Neural progenitor cell (in vitro differentiated cells): ENCODE measurements around the gene SMYD3. TPM values are rescaled to one million over a fixed set of nuclear protein-coding genes. Genes with fewer than 3 reads are reported as not detected.

Source experiments
- DNase-seq: peaks from one replicate; pipeline ENCODE4 v3.0.0-alpha.2; 2016; ENCODE audit warnings: low spot score
- H2AFZ ChIP-seq: fragments of 200-600 bp; sonication (generic); replicated peaks from 2 replicates; pipeline ENCODE4 v1.6.1; 2016; ENCODE audit warnings: antibody characterized with exemption
- H3F3A ChIP-seq: fragments of 200-600 bp; sonication (generic); 2 replicates; pipeline ENCODE4 v1.6.1; 2016; ENCODE audit warnings: antibody characterized with exemption, low read depth
- H3K27ac ChIP-seq: fragments of 200-600 bp; sonication (generic); 2 replicates; pipeline ENCODE4 v1.5.1; 2016; ENCODE audit warnings: mild to moderate bottlenecking
- H3K27me3 ChIP-seq: fragments of 200-600 bp; sonication (generic); 2 replicates; pipeline ENCODE4 v1.6.1; 2016; ENCODE audit warnings: mild to moderate bottlenecking, moderate library complexity
- H3K36me3 ChIP-seq: fragments of 200-600 bp; sonication (generic); 2 replicates; pipeline ENCODE4 v1.5.1; 2016
- H3K4me1 ChIP-seq: fragments of 200-600 bp; sonication (generic); 2 replicates; pipeline ENCODE4 v1.6.1; 2016; ENCODE audit warnings: mixed run types
- H3K4me2 ChIP-seq: fragments of 200-600 bp; sonication (generic); 2 replicates; pipeline ENCODE4 v1.6.1; 2016
- H3K4me3 ChIP-seq: fragments of 200-600 bp; sonication (generic); 2 replicates; pipeline ENCODE4 v1.5.1; 2016
- H3K79me2 ChIP-seq: fragments of 200-600 bp; sonication (generic); 2 replicates; pipeline ENCODE4 v1.6.1; 2016; ENCODE audit warnings: low read depth
- H3K9ac ChIP-seq: fragments of 200-600 bp; sonication (generic); 2 replicates; pipeline ENCODE4 v1.6.1; 2016
- H3K9me3 ChIP-seq: fragments of 200-600 bp; sonication (generic); 2 replicates; pipeline ENCODE4 v1.5.1; 2016; ENCODE audit warnings: low read depth
- H4K20me1 ChIP-seq: fragments of 200-600 bp; sonication (generic); 2 replicates; pipeline ENCODE4 v1.6.1; 2016; ENCODE audit warnings: low read depth
- H3K27ac Mint-ChIP-seq: 3 replicates; pipeline ENCODE4 v1.8.0; 2021; ENCODE audit warnings: mixed read lengths
- H3K27me3 Mint-ChIP-seq: 2 replicates; pipeline ENCODE4 v1.8.0; 2022; ENCODE audit warnings: low read depth, mild to moderate bottlenecking, inconsistent platforms, moderate library complexity, mixed read lengths; ENCODE audit not compliant: insufficient read depth
- H3K36me3 Mint-ChIP-seq: 3 replicates; pipeline ENCODE4 v1.8.0; 2021; ENCODE audit warnings: mixed read lengths
- H3K4me1 Mint-ChIP-seq: 3 replicates; pipeline ENCODE4 v1.8.0; 2021; ENCODE audit warnings: mixed read lengths
- H3K4me3 Mint-ChIP-seq: 3 replicates; pipeline ENCODE4 v1.8.0; 2021; ENCODE audit warnings: mild to moderate bottlenecking, moderate library complexity, mixed read lengths
- H3K9me3 Mint-ChIP-seq: 3 replicates; pipeline ENCODE4 v1.8.0; 2020; ENCODE audit warnings: mixed read lengths
- EZH2 ChIP-seq: fragments of 200-600 bp; sonication (generic); IDR thresholded peaks from 2 replicates; pipeline ENCODE4 v1.6.1; 2017; ENCODE audit warnings: antibody characterized with exemption, mild to moderate bottlenecking, moderate library complexity
- EZH2phosphoT487 ChIP-seq: fragments of 200-600 bp; sonication (generic); IDR thresholded peaks from 2 replicates; pipeline ENCODE4 v1.6.1; 2017; ENCODE audit warnings: antibody characterized with exemption
- total RNA-seq: library from RNA; depleted of rRNA; stranded (reverse); fragments of >200 nt; gene quantifications from 2 replicates; pipeline ENCODE4 v1.2.3, GENCODE V29; 2015; ENCODE audit warnings: low replicate concordance
- TF ChIP-seq, protein P1 (sequence below): fragments of 200-600 bp; sonication (generic); IDR thresholded peaks from 2 replicates; pipeline ENCODE4 v1.5.1; 2017; ENCODE audit warnings: antibody characterized with exemption, mild to moderate bottlenecking

The SMYD3 gene
- total RNA-seq, 1 donor from 2014 or later, result 43.2 TPM

DNA sequence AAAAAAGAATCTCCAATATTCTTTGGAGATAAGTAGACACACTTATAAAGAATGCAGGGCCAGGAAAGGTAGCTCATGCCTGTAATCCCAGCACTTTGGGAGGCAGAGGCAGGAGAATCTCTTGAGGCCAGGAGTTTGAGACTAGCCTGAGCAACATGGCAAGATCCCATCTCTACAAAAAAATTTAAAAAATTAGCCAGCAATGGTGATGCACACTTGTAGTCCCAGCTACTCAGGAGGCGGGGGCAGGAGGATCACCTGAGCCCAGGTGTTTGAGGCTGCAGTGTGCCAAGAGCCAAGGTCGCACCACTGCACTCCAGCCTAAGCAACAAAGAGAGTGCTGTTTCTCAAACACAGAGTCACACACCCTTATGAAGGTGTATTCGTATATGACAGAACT lies 385.0 kb downstream of the SMYD3 start:
- Histone ChIP-seq H4K20me1 (no peaks in the 10 kb centered on the region), H3K36me3 (no peaks in the 10 kb centered on the region), H3K4me3 (no peak overlapping the region), H3K9ac (no peak overlapping the region), H3K27ac (no peak overlapping the region), H3K4me2 (no peak overlapping the region), H3K27me3 (no peaks in the 10 kb centered on the region), H3K4me1 (no peaks in the 10 kb centered on the region), H2AFZ (no peak overlapping the region), H3F3A (no peaks in the 10 kb centered on the region), H3K79me2 (no peaks in the 10 kb centered on the region), H3K9me3 (no peaks in the 10 kb centered on the region)
- no peak for DNase-seq
- no peak for TF ChIP-seq EZH2phosphoT487
- no peak for TF ChIP-seq EZH2
- TF ChIP-seq, protein P1, sequence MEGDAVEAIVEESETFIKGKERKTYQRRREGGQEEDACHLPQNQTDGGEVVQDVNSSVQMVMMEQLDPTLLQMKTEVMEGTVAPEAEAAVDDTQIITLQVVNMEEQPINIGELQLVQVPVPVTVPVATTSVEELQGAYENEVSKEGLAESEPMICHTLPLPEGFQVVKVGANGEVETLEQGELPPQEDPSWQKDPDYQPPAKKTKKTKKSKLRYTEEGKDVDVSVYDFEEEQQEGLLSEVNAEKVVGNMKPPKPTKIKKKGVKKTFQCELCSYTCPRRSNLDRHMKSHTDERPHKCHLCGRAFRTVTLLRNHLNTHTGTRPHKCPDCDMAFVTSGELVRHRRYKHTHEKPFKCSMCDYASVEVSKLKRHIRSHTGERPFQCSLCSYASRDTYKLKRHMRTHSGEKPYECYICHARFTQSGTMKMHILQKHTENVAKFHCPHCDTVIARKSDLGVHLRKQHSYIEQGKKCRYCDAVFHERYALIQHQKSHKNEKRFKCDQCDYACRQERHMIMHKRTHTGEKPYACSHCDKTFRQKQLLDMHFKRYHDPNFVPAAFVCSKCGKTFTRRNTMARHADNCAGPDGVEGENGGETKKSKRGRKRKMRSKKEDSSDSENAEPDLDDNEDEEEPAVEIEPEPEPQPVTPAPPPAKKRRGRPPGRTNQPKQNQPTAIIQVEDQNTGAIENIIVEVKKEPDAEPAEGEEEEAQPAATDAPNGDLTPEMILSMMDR, result no peak
- Mint-ChIP-seq H3K36me3 (no peaks in the 10 kb centered on the region), H3K27me3 (no peaks in the 10 kb centered on the region), H3K4me3 (no peak overlapping the region), H3K27ac (no peak overlapping the region), H3K4me1 (peaks cover 1% of the 10 kb centered on the region), H3K9me3 (no peaks in the 10 kb centered on the region)

DNA sequence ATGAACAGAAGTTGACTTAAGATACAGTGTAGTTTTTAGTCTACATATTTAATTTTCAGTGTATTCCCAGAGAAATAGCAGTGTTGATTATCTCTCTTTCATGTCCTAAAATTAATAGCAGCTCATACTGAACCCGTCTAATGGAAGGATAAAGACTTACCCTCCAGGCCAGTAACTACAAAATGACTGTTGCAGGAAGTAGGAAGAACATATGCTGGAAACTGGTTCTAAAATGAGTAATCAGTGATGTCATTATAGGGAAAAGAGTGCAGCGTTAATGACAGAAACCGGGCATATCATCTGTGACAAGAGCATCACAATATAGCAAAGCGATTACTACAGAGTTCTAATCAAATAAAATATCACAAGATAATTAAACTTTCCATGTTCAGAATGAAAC lies 385.5 kb downstream of the SMYD3 start:
- no peak for TF ChIP-seq EZH2
- TF ChIP-seq, protein P1, result no peak
- TF ChIP-seq EZH2phosphoT487, result no peak
- H3K36me3 ChIP-seq, result no peaks in the 10 kb centered on the region
- no peak for DNase-seq
- Mint-ChIP-seq H3K4me1 (no peaks in the 10 kb centered on the region), H3K27ac (no peak overlapping the region), H3K4me3 (no peak overlapping the region), H3K9me3 (no peaks in the 10 kb centered on the region), H3K27me3 (no peaks in the 10 kb centered on the region), H3K36me3 (no peaks in the 10 kb centered on the region)
- no peaks in the 10 kb centered on the region for H4K20me1 ChIP-seq
- no peak overlapping the region for H3K4me3 ChIP-seq
- no peaks in the 10 kb centered on the region for H3K4me1 ChIP-seq
- H2AFZ ChIP-seq, result no peak overlapping the region
- no peaks in the 10 kb centered on the region for H3K27me3 ChIP-seq
- H3F3A ChIP-seq, result no peaks in the 10 kb centered on the region
- H3K27ac ChIP-seq, result no peak overlapping the region
- no peaks in the 10 kb centered on the region for H3K79me2 ChIP-seq
- H3K9ac ChIP-seq, result no peak overlapping the region
- no peak overlapping the region for H3K4me2 ChIP-seq
- no peaks in the 10 kb centered on the region for H3K9me3 ChIP-seq

DNA sequence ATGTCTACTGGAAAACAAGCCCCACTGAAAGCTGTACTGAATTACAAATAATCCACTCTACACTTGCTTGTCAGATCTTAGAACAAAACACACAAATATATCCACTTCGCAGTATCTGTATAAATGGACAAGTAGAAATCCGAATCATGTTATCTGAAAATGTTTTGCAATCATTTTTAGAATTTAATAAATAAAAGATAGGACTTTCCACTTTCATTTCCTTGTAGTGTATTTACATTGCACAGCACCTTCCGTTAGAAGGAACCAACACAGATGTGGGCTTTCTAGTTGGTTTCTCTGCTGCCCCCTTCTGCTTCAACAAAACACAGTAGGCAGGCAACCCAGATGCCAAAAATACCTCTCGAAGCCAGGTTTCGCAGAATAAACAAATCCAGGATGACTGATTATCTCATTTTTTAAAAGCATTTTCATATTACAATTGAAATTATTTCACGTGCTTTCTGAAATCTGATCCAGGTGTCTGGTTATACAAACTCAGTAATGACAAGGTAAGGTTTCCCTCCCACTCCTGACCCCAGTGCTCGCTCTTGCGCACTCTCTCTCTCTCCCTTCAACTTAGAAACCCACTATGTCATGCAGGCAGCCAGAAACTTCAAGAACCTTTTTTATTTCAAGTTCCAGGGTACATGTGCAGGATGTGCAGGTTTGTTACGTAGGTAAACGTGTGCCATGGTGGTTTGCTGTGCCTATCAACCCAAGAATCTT lies 389.9 kb downstream of the SMYD3 start:
- no peaks in the 10 kb centered on the region for H3K79me2 ChIP-seq
- H2AFZ ChIP-seq, result no peak overlapping the region
- no peaks in the 10 kb centered on the region for H3K36me3 Mint-ChIP-seq
- H3K27me3 ChIP-seq, result no peaks in the 10 kb centered on the region
- no peaks in the 10 kb centered on the region for H3K9me3 Mint-ChIP-seq
- no peak overlapping the region for H3K4me3 Mint-ChIP-seq
- no peaks in the 10 kb centered on the region for H3F3A ChIP-seq
- H4K20me1 ChIP-seq, result no peaks in the 10 kb centered on the region
- H3K36me3 ChIP-seq, result no peaks in the 10 kb centered on the region
- H3K4me3 ChIP-seq, result no peak overlapping the region
- no peaks in the 10 kb centered on the region for H3K9me3 ChIP-seq
- no peaks in the 10 kb centered on the region for H3K4me1 ChIP-seq
- no peak overlapping the region for H3K4me2 ChIP-seq
- no peak overlapping the region for H3K27ac ChIP-seq
- DNase-seq, result peak; percentile 60
- no peak overlapping the region for H3K9ac ChIP-seq
- peaks cover 4% of the 10 kb centered on the region for H3K4me1 Mint-ChIP-seq
- TF ChIP-seq, protein P1, result peak; percentile 61
- no peak for TF ChIP-seq EZH2phosphoT487
- no peak overlapping the region for H3K27ac Mint-ChIP-seq
- peaks cover 2% of the 10 kb centered on the region for H3K27me3 Mint-ChIP-seq
